ENCODE data around the gene SEPTIN2.
"Not testable (repeated sequence)": the region's sequence is repeated elsewhere in the genome, so short reads cannot be mapped to it uniquely, and the experiment has no call there.

The SEPTIN2 gene

GRCh38 chr2:241390301-241391206 lies 74.8 kb downstream of the SEPTIN2 start:
- DNase-seq: no peak

DNA sequence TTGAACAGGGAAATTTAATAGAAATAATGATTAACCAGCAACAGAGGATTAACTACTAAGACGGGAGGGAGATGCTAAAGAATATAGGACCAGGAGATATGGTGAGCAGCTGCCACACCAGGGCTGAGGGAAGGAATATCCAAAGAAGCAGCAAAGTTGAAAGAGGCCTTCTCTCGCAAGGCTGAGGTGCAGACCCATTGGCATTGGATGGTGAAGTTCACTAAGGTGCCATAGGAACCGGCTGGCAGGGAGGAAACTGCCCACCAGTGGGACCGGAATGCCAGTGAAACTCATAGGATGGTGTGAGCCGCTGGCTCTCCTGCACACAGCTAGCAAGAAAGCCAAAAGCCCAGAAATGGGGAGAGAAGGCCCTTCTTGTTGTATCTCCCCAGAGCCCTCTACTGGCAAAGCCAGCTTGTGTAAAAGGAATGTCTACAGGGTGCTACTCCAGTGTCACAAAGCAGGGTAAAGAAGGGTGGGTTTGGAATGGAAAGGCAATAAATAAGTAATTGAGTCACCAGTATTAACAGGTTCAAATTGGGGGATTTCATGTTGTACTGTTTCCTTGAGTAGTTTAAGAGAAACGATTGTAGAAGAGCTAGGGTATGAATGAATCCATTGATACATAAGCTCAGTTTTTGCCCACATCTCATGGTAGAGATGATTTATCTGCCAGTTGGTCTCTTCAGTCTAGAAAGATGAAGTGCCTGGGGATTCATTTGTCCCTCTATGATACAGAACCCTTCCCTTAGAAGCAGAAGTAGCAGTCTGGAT lies 76.4 kb downstream of the SEPTIN2 start:
- DNase-seq: peak; percentile 55

DNA sequence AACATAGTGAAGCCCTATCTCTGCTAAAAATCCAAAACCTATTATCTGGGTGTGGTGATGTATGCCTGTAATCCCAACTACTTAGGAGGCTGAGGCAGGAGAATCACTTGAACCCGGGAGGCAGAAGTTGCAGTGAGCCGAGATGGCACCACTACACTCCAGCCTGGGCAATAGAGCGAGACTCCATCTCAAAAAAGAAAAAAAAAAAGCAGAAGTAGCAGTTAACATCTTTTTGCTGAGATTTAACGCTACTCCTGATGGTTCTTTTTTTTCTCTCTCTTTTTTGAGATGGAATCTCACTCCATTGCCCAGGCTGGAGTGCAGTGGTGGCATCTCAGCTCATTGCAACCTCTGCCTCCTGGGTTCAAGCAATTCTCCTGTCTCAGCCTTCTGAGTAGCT lies 77.0 kb downstream of the SEPTIN2 start:
- DNase-seq: not testable (repeated sequence)

- DNase-seq: no peak
Measured at GRCh38 chr2:241393524-241394196, 77.9 kb downstream of the SEPTIN2 start.

GRCh38 chr2:241396809-241397208 lies 81.1 kb downstream of the SEPTIN2 start:
- not testable (repeated sequence) for DNase-seq

GRCh38 chr2:241399941-241400922 lies 84.5 kb downstream of the SEPTIN2 start:
- DNase-seq: no peak

Measured in OCI-M1 (cell line).